Cardiac fibroblast (primary cell): ENCODE measurements around the gene NTPCR.

Experiments
- DNase-seq, 2 donors: peaks; one replicate each; pipeline versions ENCODE4 v3.0.0 to v3.0.0-alpha.2; 2010; ENCODE audit warnings: low read depth in 2 of 2
- H3K4me3 ChIP-seq, 2 donors: replicated peaks in 1 of 2; 1 replicate in 1 of 2; 2 replicates in 1 of 2; pipeline ENCODE4 v1.5.1; 2011; ENCODE audit warnings: low read depth in 2 of 2, low read length in 2 of 2, mild to moderate bottlenecking in 2 of 2, moderate library complexity in 1 of 2
- TF ChIP-seq, protein P1 (sequence below): IDR thresholded peaks from one replicate; pipeline ENCODE4 v1.5.1; 2011; ENCODE audit warnings: low read depth, mild to moderate bottlenecking, low read length, inconsistent platforms

Gene NTPCR

DNA sequence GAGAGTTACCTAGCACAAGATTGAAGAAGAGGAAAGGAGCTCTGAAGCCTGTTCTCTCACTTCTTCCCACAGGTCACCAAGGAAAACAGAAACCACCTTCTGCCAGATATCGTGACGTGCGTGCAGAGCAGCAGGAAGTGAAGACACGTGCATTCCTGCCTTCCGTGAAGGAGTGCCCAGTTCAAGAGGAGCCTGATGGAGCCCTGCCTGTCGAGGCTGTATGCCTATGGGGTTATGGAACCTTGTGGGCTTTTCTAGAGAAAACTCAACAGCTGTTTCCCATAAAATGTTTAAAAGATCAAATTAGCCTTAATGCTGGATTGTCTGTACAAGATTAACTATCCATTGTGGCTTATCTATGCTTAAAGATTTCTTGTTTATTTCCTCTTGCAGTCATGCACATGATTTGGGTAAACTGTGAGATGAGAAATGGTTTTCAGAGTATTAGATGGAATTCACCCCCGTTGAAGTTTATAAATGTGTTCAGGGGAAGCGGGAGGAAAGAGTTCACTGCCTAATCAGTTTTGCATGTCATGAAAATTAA is 27.8 kb downstream of the NTPCR start:
- peak in 1 of 2 donors; percentile 47 for DNase-seq
- TF ChIP-seq, protein P1, sequence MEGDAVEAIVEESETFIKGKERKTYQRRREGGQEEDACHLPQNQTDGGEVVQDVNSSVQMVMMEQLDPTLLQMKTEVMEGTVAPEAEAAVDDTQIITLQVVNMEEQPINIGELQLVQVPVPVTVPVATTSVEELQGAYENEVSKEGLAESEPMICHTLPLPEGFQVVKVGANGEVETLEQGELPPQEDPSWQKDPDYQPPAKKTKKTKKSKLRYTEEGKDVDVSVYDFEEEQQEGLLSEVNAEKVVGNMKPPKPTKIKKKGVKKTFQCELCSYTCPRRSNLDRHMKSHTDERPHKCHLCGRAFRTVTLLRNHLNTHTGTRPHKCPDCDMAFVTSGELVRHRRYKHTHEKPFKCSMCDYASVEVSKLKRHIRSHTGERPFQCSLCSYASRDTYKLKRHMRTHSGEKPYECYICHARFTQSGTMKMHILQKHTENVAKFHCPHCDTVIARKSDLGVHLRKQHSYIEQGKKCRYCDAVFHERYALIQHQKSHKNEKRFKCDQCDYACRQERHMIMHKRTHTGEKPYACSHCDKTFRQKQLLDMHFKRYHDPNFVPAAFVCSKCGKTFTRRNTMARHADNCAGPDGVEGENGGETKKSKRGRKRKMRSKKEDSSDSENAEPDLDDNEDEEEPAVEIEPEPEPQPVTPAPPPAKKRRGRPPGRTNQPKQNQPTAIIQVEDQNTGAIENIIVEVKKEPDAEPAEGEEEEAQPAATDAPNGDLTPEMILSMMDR, result no peak
- H3K4me3 ChIP-seq, result no peak overlapping the region

DNA sequence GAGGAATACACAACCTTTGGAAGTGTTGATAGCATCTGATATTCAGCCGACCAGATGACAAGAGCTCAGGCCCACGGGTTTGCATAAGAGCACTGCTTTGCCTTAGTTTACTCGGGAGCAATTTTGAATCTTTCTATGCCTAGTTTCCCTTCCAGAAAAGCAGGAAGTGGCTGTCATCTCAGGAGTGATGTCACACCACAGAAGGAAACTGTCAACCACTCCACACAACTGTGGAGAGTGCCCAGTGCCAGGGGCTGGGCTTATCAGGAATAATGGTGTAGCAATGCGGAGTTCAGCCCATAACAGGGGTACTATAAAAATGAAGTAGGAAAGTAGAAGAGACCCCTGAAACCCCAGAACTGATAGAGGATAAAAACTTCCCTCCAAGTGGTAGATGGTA is 28.4 kb downstream of the NTPCR start:
- peak in 1 of 2 donors; percentile 18 for DNase-seq
- TF ChIP-seq, protein P1, result no peak
- no peak overlapping the region for H3K4me3 ChIP-seq

DNA sequence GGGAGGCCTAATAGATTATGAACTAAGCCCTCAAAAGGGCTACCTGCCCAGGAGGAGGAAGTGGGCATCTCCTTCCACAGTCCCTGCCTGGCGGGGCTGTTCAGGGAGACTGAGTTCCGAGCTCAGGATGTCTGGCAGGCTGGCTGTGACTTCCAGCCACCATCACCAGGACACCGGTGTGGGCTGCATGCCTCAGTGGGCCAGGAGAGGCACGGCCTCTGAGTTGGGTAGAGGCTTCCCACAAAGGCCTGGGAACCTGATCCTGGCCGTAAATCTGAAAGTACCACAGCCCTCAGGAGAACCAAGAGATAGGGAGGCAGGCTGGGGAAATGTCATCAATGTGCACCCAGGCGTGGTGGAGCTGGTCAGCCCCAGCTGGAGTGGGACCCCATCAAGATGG is 29.1 kb downstream of the NTPCR start:
- no peak for DNase-seq
- TF ChIP-seq, protein P1, result no peak
- no peak overlapping the region for H3K4me3 ChIP-seq

DNA sequence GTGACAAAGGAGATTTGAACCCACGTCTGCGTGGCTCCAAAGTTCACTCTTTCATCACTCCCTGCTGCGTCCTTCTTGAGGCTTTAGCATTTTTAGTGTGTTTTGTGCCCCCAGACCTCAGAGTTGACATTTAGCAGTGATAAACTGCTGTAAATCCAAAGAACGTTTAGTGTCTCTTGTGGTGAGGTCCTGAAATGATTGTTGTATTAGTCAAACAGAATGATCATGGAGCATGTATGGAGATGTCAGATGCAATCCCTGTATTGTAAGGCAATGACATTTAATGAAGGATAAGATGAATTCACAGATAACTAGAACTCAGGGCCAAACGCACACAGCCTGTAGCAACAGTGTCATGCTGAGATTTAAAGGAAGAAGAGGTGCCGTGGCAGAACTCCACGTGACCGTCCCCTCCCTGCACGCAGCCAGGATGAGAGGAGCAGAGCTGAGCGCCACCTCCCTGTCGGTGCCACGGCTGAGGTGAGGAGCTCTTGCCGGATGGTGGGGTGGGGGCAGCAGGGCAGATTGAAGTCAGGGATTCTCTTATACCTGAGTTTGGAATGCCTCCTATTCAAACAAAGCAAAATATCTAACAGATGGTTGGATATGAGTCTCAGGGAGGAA is 30.1 kb downstream of the NTPCR start:
- H3K4me3 ChIP-seq, result no peak overlapping the region
- TF ChIP-seq, protein P1, result no peak
- no peak for DNase-seq

DNA sequence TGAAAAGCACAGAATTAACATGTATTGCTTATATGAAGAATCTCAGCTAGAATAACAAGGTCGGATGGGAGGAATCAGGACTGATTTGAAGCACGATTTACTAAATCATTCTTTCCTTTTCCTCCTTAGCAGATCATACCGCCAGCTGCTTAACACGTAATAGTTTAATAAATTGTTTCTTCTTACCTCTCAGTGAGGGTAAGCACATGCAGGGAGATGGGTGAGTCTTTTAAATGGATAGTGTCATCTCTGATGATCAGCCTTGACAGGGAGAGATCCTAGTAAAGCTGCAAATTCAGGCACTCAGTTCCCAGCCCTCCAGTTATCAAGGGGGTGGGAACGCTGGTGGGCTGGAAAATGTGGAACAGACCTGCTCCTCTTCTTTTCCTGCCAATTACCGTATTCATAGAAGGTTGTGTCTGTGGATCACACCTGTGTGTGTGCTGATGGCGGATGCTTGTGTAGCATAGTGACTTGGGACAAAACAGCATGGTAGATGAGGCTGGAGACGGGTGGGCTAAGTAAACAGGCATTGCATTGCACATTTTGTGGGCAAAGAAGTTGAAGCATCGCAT is 30.7 kb downstream of the NTPCR start:
- DNase-seq, result no peak
- H3K4me3 ChIP-seq, result no peak overlapping the region
- TF ChIP-seq, protein P1, result no peak

DNA sequence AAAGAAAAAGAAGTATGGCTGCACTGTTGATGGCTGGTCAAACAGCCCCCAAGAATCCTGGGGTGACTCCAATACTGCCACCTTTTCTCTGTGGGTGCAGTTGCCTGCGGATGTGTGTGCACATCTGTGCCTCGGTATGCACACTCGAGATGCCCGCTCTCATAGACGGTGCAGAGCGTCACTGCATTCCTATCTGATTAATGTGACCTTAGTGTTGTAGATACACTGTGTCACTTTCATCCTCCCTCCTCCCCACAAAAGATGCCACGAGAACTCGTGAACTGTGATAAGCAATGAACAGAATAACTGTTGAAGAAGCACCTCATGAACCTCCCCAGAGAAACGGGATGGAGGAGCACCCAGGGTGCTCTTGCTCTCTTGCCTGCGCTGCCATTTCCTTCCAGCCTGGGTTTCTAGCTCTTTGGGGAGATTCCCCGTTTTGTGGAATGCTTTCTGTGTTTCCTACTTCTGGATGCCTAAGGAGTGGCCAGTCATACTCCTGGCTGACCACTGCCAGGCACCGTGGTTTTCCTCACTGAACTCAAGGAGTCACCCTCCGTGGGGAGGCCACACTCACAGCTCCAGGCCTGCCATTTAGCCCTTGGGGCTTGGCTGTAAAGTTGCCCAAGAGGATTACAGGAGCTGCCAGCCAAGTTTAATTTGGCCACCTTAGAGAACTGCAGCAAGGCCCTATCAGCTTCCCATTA is 32.0 kb downstream of the NTPCR start:
- H3K4me3 ChIP-seq, result no peak overlapping the region
- DNase-seq, result peak; percentile 32 to 46
- TF ChIP-seq, protein P1, result no peak
